ENCODE results near the gene SPATA1.
A peak's percentile ranks its signal among the peaks of the same experiment; 100 is the strongest.

Gene SPATA1

DNA sequence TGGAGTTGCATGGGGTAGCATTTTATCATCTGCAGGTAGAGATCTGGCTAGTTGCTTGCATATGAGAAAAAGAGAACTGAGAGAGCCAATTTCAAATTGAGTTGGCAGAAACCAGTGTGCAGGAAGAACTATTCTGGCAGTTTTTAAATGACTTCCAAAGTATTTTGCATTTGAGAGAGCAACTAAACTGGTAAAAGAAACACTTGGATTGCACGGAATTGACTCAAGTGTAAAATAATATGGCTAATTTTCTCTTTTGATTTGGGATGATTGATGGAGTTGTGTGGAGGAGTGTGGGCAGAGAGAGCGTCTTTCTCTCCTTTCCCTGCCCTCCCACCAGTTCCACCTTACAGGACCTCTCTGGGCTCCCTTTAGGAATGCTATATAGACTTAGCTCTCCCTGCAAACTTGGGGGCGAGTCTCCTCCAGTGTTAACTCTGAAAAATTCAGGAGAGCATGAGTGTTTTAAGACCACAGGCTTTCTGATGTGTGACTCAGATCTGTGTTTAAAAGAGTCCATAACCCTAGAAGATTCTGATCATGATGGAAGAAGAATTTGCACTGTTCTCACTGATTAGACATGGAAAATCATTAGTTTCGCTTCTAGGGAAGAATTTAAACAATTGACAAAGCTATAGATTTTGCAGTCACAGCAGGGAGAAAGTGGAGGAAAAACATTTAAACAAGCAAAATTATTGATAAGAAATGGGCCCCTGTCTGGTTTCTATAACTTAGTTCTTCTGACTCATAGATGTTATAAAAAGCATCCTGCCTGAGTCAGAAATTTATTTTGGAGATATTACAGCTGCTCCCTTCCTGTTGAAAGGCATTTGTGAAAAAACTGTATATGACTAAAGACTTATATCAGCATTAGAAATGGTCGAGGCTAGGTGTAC lies 92.9 kb downstream of the SPATA1 start:
- DNase-seq (ENCODE audit: insufficient read length) (no peak), FAIRE-seq (peak; percentile 27)
- TF ChIP-seq TAF1 (IDR thresholded peaks at IDR 0.05; ENCODE audit: borderline replicate concordance, low read depth, low read length): no peak
- no peak for TF ChIP-seq POLR2A (IDR thresholded peaks at IDR 0.05; ENCODE audit: low read depth, low read length)
- TF ChIP-seq POLR2AphosphoS5 (IDR thresholded peaks at IDR 0.05; ENCODE audit: low read depth, low read length): no peak

DNA sequence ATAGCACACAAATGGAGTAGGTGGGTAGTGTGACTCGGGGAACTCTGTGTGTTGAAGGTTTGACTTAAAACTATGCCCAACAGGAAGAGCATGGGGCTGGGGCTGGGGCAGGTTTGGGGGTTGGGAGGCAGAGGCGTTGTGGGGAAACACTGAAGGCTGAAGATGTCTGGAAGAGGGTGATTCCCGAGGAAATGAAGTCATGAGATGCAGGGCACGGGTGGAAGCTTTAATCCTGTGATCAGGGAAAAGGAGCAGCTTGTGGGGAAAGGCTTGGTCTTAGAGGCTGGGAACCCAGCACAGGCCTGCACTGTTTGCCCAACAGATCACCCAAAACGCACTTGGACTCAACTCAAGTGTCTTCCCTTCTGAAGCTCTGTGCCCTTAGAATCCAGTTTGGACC lies 94.6 kb downstream of the SPATA1 start:
- DNase-seq (ENCODE audit: insufficient read length) (no peak), FAIRE-seq (peak; percentile 17)
- TF ChIP-seq POLR2A (IDR thresholded peaks at IDR 0.05; ENCODE audit: low read depth, low read length) (no peak), TAF1 (IDR thresholded peaks at IDR 0.05; ENCODE audit: borderline replicate concordance, low read depth, low read length) (no peak), POLR2AphosphoS5 (IDR thresholded peaks at IDR 0.05; ENCODE audit: low read depth, low read length) (no peak)

DNA sequence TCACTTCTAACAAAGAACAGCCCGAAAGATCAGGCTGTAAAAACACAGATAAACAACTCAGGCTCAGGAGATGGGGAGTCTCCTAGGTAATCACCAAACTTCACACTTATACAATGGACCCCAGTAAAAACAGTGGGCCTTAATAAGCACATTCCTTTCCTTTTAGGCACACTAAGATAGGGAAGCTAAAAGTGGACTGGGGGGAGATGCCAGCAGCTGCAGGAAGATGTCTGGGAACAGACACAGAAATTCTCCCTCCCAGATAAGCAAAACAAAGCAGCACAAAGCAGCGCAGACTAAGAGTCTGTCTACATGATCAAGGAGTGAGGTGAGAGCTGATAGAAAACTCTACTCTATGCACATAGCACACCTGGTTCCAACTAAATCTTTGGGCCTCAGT lies 97.0 kb downstream of the SPATA1 start:
- no peak for TF ChIP-seq TAF1 (IDR thresholded peaks at IDR 0.05; ENCODE audit: borderline replicate concordance, low read depth, low read length)
- no peak for TF ChIP-seq POLR2AphosphoS5 (IDR thresholded peaks at IDR 0.05; ENCODE audit: low read depth, low read length)
- TF ChIP-seq POLR2A (IDR thresholded peaks at IDR 0.05; ENCODE audit: low read depth, low read length): no peak
- FAIRE-seq: no peak

DNA sequence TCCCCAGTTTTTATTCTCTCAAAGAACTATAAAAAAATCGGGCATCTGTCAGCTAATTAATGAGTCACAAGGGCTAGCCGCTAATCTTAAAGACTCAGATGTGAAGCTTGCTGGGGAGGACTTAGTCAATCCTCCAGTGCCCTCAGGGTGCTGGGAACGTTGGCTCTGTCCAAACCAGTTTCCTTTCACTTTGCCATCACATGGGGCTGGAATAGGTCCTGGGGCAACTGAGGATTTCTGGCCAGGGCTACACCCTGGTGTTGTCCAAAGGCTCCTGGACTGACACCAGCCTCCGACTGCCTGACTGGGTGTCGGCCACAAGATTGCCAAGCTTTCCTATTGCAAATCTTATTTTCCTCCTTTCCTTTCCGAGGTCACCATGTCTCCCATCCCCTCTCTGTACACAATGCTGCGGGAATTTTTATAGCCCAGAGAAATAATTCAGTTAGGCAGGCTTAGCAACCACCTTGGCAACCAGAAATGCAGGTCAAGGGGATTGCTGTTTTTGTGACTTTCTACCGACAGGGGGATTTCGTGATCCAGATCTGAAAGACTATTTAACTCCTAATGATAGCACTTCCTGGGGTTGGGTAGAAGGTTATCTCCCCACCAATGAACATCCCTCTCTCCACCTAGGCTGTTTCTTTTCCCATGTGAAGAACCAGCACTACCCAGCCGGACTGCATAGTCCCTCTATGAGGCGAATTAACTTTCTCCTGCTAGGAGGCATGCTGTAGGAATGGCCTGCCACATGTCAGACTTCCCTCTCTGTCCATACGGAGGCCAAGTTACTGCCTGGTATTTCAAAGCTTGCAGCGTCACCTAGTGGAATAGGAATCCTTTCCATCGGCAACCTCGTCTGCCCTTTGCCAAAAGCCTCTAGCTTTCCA lies 98.0 kb downstream of the SPATA1 start:
- TF ChIP-seq POLR2AphosphoS5 (IDR thresholded peaks at IDR 0.05; ENCODE audit: low read depth, low read length): no peak
- no peak for TF ChIP-seq POLR2A (IDR thresholded peaks at IDR 0.05; ENCODE audit: low read depth, low read length)
- TF ChIP-seq TAF1 (IDR thresholded peaks at IDR 0.05; ENCODE audit: borderline replicate concordance, low read depth, low read length): no peak
- DNase-seq (ENCODE audit: insufficient read length) (no peak), FAIRE-seq (no peak)

More for the DNA sequence above, 97.0 kb downstream of the SPATA1 start:
- DNase-seq (ENCODE audit: insufficient read length): no peak

DNA sequence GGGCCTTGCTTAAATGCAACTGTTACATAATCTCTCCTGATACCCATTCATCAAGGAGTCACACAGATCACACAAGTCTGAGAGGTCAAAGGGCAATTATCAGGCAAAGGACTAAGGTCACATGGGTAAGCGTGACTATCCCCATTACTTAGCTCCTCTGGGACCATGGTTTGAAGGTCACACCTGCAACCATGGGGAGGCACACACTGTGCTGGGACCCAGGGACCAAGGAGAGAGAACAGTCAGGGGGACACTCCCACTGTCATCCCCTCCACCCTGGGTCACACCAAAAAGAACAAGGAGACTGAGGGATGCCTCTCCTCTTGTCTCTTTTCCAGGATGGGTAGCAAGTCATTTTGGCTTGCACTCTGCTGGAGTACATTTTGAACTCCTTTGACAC lies 99.0 kb downstream of the SPATA1 start:
- TF ChIP-seq POLR2A (IDR thresholded peaks at IDR 0.05; ENCODE audit: low read depth, low read length): no peak
- no peak for TF ChIP-seq POLR2AphosphoS5 (IDR thresholded peaks at IDR 0.05; ENCODE audit: low read depth, low read length)
- TF ChIP-seq TAF1 (IDR thresholded peaks at IDR 0.05; ENCODE audit: borderline replicate concordance, low read depth, low read length): no peak
- no peak for DNase-seq (ENCODE audit: insufficient read length)
- FAIRE-seq: no peak

DNA sequence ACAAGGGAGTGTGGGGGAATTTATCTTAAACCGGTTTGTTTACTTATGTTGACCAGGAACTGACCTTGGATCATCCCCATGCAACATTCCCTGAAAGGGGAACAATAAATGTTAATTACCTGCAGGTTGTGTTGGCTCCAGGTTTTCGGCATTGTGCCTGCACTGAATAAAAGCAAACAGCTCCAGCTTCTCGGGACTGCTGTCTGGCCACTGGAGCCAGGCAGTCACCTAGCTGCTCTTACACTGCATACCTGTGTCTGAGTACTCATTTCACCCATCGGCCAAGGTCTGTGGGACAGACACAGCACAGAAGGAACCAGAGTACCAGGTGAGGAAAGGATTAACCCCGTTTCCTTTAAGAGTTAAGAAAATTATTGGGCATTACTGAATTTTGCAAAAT lies 100.8 kb downstream of the SPATA1 start:
- FAIRE-seq: no peak
- no peak for DNase-seq (ENCODE audit: insufficient read length)
- TF ChIP-seq POLR2A (IDR thresholded peaks at IDR 0.05; ENCODE audit: low read depth, low read length): no peak
- no peak for TF ChIP-seq TAF1 (IDR thresholded peaks at IDR 0.05; ENCODE audit: borderline replicate concordance, low read depth, low read length)
- no peak for TF ChIP-seq POLR2AphosphoS5 (IDR thresholded peaks at IDR 0.05; ENCODE audit: low read depth, low read length)

DNA sequence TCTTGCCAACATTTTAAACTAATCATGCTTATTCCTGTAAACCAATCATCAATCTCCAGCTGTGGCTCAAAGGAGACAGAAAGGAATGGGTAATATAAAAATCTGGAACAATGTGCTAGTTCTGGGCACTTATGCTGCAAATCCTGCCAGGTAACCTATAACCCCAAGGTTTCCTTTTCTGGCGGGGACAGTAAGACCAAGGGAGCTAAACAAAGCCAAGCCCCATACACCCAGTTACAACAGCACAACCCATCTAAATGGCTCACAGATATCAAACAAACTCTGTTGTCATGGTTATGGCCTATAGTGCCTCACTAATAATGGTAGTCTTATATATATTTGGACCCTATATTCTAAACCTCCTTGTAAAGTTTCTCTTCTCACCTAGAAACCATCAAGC lies 104.9 kb downstream of the SPATA1 start:
- TF ChIP-seq POLR2A (IDR thresholded peaks at IDR 0.05; ENCODE audit: low read depth, low read length): no peak
- no peak for DNase-seq (ENCODE audit: insufficient read length)
- FAIRE-seq: no peak

DNA sequence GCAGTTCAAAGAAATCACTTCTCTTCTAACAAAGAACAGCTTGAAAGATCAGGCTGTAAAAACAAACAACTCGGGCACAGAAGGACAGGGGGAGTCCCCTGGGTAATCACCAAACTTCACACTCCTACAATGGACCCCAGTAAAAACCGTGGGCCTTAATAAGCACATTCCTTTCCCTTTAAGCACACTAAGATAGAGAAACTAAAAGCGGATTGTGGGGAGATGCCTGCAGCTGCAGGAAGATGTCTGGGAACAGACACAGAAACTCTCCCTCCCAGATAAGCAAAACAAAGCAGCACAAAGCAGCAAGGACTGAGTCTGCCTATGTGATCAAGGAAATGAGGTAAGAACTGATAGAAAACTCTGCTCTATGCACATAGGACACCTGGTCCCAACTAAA lies 105.6 kb downstream of the SPATA1 start:
- FAIRE-seq: no peak
- no peak for DNase-seq (ENCODE audit: insufficient read length)
- no peak for TF ChIP-seq POLR2AphosphoS5 (IDR thresholded peaks at IDR 0.05; ENCODE audit: low read depth, low read length)
- no peak for TF ChIP-seq TAF1 (IDR thresholded peaks at IDR 0.05; ENCODE audit: borderline replicate concordance, low read depth, low read length)
- TF ChIP-seq POLR2A (IDR thresholded peaks at IDR 0.05; ENCODE audit: low read depth, low read length): no peak

DNA sequence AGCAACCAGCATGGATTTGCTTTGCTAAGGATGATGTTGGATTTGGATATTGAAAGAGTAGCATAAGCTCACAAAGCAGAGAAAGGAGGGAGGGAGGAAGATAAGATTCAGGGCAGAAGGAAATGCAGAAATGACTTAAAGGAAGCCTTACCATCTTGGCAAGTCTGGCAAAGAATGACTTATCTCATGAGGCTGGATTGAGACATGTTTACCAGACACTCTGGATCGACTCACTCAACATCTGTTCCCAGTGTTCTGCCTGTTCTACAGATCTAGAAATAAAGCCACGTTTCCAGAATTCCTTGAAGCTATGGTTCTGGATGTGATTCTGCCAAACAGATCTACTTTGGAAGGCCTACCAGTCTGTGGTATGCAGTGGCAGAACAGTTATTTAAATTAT lies 106.8 kb downstream of the SPATA1 start:
- no peak for FAIRE-seq
- DNase-seq (ENCODE audit: insufficient read length): no peak
- TF ChIP-seq POLR2A (IDR thresholded peaks at IDR 0.05; ENCODE audit: low read depth, low read length): no peak
- no peak for TF ChIP-seq TAF1 (IDR thresholded peaks at IDR 0.05; ENCODE audit: borderline replicate concordance, low read depth, low read length)

DNA sequence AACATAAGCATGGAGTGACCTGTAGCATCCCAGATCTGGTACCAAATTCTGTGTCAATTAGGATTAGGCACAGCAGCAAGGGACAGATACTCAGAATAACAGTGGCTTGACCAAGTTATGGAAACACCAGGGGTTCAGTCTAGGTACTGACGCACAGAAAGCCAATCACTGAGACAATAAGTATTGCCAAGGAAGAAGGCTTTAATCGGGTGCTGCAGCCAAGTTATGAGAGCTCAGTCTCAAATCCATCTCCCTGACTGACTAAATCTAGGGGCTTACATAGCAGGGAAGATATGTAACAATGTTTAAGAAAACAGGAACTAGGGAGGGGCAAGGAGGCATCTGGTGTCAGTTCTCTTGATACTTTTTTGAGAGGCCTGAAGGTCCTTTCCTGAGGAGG lies 107.7 kb downstream of the SPATA1 start:
- FAIRE-seq (peak; percentile 65), DNase-seq (ENCODE audit: insufficient read length) (no peak)
- TF ChIP-seq TAF1 (IDR thresholded peaks at IDR 0.05; ENCODE audit: borderline replicate concordance, low read depth, low read length) (no peak), POLR2AphosphoS5 (IDR thresholded peaks at IDR 0.05; ENCODE audit: low read depth, low read length) (no peak), POLR2A (IDR thresholded peaks at IDR 0.05; ENCODE audit: low read depth, low read length) (no peak)

DNA sequence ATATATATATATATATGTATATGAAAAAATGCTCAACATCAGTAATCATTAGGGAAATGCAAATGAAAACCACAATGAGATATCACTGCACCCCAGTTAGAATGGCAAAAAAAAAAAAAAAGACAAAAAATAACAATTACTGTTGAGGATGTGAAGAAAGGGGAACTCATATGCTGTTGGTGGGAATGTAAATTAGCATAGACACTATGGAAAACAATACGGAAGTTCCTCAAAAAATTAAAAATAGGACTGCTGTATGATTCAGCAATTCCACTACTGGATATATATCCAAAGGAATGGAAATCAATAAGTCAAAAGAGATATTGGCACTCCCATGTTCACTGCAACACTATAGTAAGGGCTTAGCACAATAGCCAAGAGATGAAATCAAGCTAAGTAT lies 109.6 kb downstream of the SPATA1 start:
- no peak for DNase-seq (ENCODE audit: insufficient read length)
- no peak for FAIRE-seq
- TF ChIP-seq POLR2A (IDR thresholded peaks at IDR 0.05; ENCODE audit: low read depth, low read length) (no peak), POLR2AphosphoS5 (IDR thresholded peaks at IDR 0.05; ENCODE audit: low read depth, low read length) (no peak), TAF1 (IDR thresholded peaks at IDR 0.05; ENCODE audit: borderline replicate concordance, low read depth, low read length) (no peak)
